SK-N-SH treated with all-trans-retinoic acid at 6 μM for 48 hours (cell line): ENCODE results near the gene DAGLB.

Experiments
- ESRRG ChIP-seq: fragments of 250-450 bp; sonication (Bioruptor Pico); IDR thresholded peaks from 2 replicates; pipeline ENCODE4 v1.6.1; 2021; ENCODE audit warnings: mild to moderate bottlenecking
- OSR1 ChIP-seq: fragments of 250-450 bp; sonication (Bioruptor Pico); IDR thresholded peaks from 2 replicates; pipeline ENCODE4 v1.8.0; 2022; ENCODE audit warnings: moderate library complexity, mild to moderate bottlenecking, inconsistent platforms
- ZC3H10 ChIP-seq: fragments of 250-450 bp; sonication (Bioruptor Pico); IDR thresholded peaks from 2 replicates; pipeline ENCODE4 v1.5.1; 2021; ENCODE audit warnings: mild to moderate bottlenecking, moderate library complexity
- ZFP3 ChIP-seq: fragments of 250-450 bp; sonication (Bioruptor Pico); IDR thresholded peaks from 2 replicates; pipeline ENCODE4 v1.5.0; 2020; ENCODE audit warnings: mild to moderate bottlenecking, moderate library complexity
- ZFP30 ChIP-seq: fragments of 450-650 bp; formaldehyde crosslinking; IDR thresholded peaks from 2 replicates; pipeline ENCODE4 v1.5.0; 2022; ENCODE audit warnings: mild to moderate bottlenecking, moderate library complexity
- ZNF565 ChIP-seq: fragments of 450-650 bp; formaldehyde crosslinking; conservative IDR thresholded peaks from 2 replicates; pipeline ENCODE4 v1.5.0; 2020; ENCODE audit warnings: low read depth, mild to moderate bottlenecking, moderate library complexity
- ZNF70 ChIP-seq: fragments of 450-650 bp; formaldehyde crosslinking; IDR thresholded peaks from 2 replicates; pipeline ENCODE4 v1.5.0; 2020; ENCODE audit warnings: mild to moderate bottlenecking, moderate library complexity
- TF ChIP-seq, protein P1 (sequence below): fragments of 250-450 bp; sonication (Bioruptor Pico); IDR thresholded peaks from 2 replicates; pipeline ENCODE4 v1.5.1; 2020; ENCODE audit warnings: low read depth, mild to moderate bottlenecking, moderate library complexity
- TF ChIP-seq, protein P2 (sequence below): fragments of 250-450 bp; sonication (Bioruptor Pico); IDR thresholded peaks from 2 replicates; pipeline ENCODE4 v1.8.0; 2020; ENCODE audit warnings: mild to moderate bottlenecking, moderate library complexity, borderline replicate concordance

DNA sequence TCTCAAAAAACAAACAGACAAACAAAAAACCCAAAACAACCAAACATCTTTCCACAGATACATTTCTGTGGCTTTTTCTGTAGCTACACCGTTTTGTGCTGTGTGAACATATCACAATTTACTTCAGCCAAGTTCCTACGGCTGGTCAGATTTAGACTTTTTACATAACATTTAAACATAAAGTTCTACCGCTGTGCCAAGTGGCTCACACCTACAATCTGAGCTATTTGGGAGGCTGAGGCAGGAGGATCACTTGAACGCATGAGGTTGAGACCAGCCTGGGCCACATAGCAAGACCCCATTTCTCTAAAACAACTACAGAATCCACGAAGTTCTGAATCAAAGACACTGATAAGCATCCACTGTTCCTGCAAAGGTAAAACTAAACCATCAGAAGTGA is 30.3 kb downstream of the DAGLB start:
- TF ChIP-seq ZC3H10 (CRISPR knock-in tag) (no peak), ZNF565 (CRISPR knock-in tag) (no peak), ZFP30 (CRISPR knock-in tag) (no peak), ESRRG (CRISPR knock-in tag) (no peak), ZFP3 (CRISPR knock-in tag) (no peak), OSR1 (CRISPR knock-in tag) (no peak), ZNF70 (CRISPR knock-in tag) (no peak)
- TF ChIP-seq, protein P1, sequence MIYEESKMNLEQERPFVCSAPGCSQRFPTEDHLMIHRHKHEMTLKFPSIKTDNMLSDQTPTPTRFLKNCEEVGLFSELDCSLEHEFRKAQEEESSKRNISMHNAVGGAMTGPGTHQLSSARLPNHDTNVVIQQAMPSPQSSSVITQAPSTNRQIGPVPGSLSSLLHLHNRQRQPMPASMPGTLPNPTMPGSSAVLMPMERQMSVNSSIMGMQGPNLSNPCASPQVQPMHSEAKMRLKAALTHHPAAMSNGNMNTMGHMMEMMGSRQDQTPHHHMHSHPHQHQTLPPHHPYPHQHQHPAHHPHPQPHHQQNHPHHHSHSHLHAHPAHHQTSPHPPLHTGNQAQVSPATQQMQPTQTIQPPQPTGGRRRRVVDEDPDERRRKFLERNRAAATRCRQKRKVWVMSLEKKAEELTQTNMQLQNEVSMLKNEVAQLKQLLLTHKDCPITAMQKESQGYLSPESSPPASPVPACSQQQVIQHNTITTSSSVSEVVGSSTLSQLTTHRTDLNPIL (CRISPR knock-in tag) = no peak
- TF ChIP-seq, protein P2, sequence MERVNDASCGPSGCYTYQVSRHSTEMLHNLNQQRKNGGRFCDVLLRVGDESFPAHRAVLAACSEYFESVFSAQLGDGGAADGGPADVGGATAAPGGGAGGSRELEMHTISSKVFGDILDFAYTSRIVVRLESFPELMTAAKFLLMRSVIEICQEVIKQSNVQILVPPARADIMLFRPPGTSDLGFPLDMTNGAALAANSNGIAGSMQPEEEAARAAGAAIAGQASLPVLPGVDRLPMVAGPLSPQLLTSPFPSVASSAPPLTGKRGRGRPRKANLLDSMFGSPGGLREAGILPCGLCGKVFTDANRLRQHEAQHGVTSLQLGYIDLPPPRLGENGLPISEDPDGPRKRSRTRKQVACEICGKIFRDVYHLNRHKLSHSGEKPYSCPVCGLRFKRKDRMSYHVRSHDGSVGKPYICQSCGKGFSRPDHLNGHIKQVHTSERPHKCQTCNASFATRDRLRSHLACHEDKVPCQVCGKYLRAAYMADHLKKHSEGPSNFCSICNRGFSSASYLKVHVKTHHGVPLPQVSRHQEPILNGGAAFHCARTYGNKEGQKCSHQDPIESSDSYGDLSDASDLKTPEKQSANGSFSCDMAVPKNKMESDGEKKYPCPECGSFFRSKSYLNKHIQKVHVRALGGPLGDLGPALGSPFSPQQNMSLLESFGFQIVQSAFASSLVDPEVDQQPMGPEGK = no peak
